GM10266 (cell line): ENCODE results near the gene CD164.

Experiments
- DNase-seq: peaks from one replicate; pipeline ENCODE4 v3.0.0; 2012; ENCODE audit errors: extremely low spot score
- TF ChIP-seq, protein P1 (sequence below): IDR thresholded peaks from 2 replicates; pipeline ENCODE4 v1.5.1; 2012; ENCODE audit warnings: mild to moderate bottlenecking, low read depth; ENCODE audit not compliant: control insufficient read depth, insufficient read depth; ENCODE audit errors: missing control alignments

Gene CD164

DNA sequence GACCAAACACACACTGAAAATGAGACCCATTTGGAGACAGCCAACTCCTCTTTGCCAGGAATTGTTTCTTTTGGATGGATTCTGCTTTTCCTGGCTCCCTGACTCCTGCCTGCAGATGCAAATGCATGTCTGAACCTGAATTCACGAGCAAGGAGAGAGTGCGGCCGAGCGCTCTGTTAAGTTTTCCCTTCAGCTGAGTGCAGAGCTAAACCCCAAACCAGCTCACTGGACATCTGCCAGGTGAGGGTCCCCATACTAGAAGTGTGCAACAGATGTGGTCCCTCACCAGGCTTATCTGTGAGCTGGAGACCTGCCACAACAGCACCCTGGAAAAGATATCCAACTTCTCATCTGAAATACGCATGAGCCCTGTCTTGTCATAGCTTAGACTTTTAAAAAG, 59.0 kb downstream of the CD164 start:
- TF ChIP-seq, protein P1, sequence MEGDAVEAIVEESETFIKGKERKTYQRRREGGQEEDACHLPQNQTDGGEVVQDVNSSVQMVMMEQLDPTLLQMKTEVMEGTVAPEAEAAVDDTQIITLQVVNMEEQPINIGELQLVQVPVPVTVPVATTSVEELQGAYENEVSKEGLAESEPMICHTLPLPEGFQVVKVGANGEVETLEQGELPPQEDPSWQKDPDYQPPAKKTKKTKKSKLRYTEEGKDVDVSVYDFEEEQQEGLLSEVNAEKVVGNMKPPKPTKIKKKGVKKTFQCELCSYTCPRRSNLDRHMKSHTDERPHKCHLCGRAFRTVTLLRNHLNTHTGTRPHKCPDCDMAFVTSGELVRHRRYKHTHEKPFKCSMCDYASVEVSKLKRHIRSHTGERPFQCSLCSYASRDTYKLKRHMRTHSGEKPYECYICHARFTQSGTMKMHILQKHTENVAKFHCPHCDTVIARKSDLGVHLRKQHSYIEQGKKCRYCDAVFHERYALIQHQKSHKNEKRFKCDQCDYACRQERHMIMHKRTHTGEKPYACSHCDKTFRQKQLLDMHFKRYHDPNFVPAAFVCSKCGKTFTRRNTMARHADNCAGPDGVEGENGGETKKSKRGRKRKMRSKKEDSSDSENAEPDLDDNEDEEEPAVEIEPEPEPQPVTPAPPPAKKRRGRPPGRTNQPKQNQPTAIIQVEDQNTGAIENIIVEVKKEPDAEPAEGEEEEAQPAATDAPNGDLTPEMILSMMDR, result no peak
- no peak for DNase-seq

DNA sequence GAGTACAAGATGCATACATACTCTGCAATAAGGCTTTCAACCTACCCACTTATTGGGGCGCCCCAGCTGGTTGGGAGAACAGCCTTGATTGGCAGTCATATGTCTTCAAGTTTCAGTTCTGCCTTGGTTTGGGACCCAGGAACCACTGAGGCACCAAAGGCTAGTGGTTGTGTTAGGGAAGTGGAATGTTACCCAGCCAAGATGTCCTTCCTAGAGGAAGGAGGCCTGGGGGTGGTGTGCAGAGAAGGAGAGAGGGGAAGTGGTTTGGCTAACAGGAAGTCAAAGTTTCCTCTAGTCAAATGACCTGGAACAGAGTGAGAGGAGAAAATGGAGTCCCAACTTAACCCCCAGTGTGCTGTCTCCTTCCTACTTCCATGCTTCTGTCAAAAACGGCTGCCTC, 59.4 kb downstream of the CD164 start:
- TF ChIP-seq, protein P1, result no peak
- DNase-seq, result no peak

DNA sequence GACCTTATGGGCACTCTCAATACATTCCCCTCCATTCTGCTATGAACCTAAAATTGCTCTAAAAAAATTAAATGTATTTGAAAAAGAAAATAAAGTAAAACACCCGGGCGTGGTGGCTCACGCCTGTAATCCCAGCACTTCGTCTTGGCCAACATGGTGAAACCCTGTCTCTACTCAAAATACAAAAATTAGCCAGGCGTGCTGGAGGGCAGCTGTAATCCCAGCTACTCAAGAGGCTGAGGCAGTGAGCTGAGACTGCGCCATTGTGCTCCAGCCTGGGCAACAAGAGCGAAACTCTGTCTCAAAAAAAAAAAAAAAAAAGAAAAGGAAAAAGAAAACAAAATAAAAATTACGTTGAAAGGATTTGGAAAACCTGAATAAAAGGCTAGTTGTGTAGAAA, 60.5 kb downstream of the CD164 start:
- TF ChIP-seq, protein P1, result no peak
- no peak for DNase-seq

DNA sequence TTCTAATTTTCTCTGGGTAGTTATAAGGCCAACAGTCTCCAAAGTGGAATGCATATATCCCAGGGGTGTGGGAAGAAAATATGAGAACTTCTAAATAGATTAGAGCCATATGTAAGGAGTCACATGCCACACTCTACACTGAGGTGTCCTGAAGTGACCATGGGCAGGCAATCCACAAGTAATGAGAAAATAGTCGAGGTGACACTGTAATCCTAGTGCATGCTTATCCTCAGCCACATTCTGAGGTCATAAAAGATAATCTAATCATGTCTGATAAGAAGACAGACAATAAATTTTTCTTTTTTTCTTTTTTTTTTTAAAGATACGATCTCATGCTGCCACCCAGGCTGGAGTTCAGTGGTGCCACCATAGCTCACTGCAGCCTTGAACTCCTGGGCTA, 62.2 kb downstream of the CD164 start:
- TF ChIP-seq, protein P1, result no peak

DNA sequence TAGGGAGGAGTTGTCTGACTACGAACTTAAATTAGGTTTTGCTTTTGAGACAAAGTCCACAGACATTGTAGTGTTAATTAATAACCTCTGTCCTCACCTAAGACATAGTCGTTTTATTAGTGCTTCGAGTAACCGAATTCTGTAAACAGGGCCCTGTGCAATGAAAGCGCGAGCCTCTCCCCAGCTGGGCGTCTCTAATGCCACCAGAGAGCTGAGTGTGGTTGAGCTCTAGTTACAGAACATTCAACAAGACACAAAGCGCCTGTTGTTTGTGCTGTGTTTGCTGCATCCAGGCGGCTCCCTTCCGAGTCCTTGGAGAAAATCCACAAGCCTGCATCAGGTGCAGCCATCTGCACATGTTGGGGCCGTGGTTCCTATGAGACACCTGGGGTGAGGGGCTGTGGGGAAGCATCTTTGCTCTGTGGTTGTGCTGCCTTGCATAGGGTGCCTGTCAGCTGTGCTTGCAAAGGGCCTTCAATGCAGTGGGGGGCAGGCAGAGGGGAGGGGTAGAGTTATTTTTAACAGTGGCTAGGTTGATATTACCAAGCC, 63.9 kb downstream of the CD164 start:
- DNase-seq, result no peak
- TF ChIP-seq, protein P1, result no peak

More for the DNA sequence above, 62.2 kb downstream of the CD164 start:
- no peak for DNase-seq

DNA sequence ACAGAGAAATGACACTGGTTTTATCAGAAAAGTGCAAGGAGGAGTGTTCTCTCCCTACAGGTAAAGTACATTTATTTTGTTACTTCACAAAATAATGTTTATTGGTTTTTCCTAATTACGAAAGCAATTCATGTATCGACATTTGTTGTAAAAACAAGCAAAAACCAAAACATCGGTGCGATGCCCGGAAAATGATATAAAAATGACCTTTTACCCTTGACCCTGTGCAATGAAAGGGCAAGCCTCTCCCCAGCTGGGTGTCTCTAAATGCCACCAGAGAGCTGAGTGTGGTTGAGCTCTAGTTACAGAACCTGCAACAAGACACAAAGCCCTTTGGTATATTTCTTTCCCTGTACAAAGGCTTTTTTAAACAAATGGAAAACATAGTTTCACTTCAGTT, 65.4 kb downstream of the CD164 start:
- no peak for DNase-seq
- TF ChIP-seq, protein P1, result no peak
